GM21515 (cell line): ENCODE results near the gene TMEM115.

ENCODE experiments used
- ATAC-seq: cut with Tn5 transposase; IDR thresholded peaks from one replicate; pipeline ENCODE4 v1.9.1; 2021; ENCODE audit not compliant: unreplicated experiment

TMEM115 gene

GRCh38 chr3:50378757-50379156 is 19.4 kb upstream of the TMEM115 start:
- no peak for ATAC-seq

- ATAC-seq: no peak
Measured at GRCh38 chr3:50378024-50378423, 18.7 kb upstream of the TMEM115 start.

GRCh38 chr3:50375258-50375931 is 16.1 kb upstream of the TMEM115 start:
- ATAC-seq: no peak

GRCh38 chr3:50374363-50375257 is 15.3 kb upstream of the TMEM115 start:
- no peak for ATAC-seq

- no peak for ATAC-seq
Measured at GRCh38 chr3:50373146-50374051, 14.1 kb upstream of the TMEM115 start.

- no peak for ATAC-seq
Measured at GRCh38 chr3:50372349-50372748, 13.0 kb upstream of the TMEM115 start.

GRCh38 chr3:50371133-50371685 is 11.9 kb upstream of the TMEM115 start:
- ATAC-seq: no peak

- ATAC-seq: no peak
Measured at GRCh38 chr3:50370594-50370993, 11.3 kb upstream of the TMEM115 start.

GRCh38 chr3:50369012-50369670 is 9.8 kb upstream of the TMEM115 start:
- no peak for ATAC-seq

GRCh38 chr3:50365842-50366220 is 6.5 kb upstream of the TMEM115 start:
- ATAC-seq: no peak

GRCh38 chr3:50365080-50365841 is 5.9 kb upstream of the TMEM115 start:
- peak; percentile 89 for ATAC-seq

- peak; percentile 6 for ATAC-seq
Measured at GRCh38 chr3:50364573-50365079, 5.3 kb upstream of the TMEM115 start.

GRCh38 chr3:50359760-50360110 is 414 bp upstream of the TMEM115 start:
- peak; percentile 14 for ATAC-seq

GRCh38 chr3:50358355-50358910 is 888 bp downstream of the TMEM115 start:
- ATAC-seq: no peak

- ATAC-seq: no peak
Measured at GRCh38 chr3:50357481-50357880, 1.8 kb downstream of the TMEM115 start.

GRCh38 chr3:50356553-50356952 is 2.8 kb downstream of the TMEM115 start:
- ATAC-seq: no peak

- no peak for ATAC-seq
Measured at GRCh38 chr3:50355829-50356552, 3.3 kb downstream of the TMEM115 start.

GRCh38 chr3:50354850-50355249 is 4.5 kb downstream of the TMEM115 start:
- no peak for ATAC-seq
